Natural killer cell treated with Interleukin-12 subunit alpha and Interleukin-12 subunit beta and Interleukin-15 and Interleukin-18, amount 100 ng/mL, for 72 hours (primary cell): ENCODE measurements around the gene MYL10. TPM values are rescaled to one million over a fixed set of nuclear protein-coding genes. Genes with fewer than 3 reads are reported as not detected.

Experiments used
- ATAC-seq, 2 donors: fragments of 150-1000 bp; cut with Tn5 transposase in 1 of 2; sonication (Bioruptor Pico), chemical (Tn5 transposase) in 1 of 2; 2 replicates each; pipeline ENCODE4 v1.10.0; 2021
- DNase-seq: peaks from one replicate; pipeline ENCODE4 v3.0.0; 2022; ENCODE audit warnings: low spot score
- H3K27ac Mint-ChIP-seq, 2 donors: 1 replicate in 1 of 2; 2 replicates in 1 of 2; pipeline ENCODE4 v1.8.0; 2022; ENCODE audit warnings: mixed read lengths in 2 of 2, mild to moderate bottlenecking in 1 of 2, moderate library complexity in 1 of 2
- H3K27me3 Mint-ChIP-seq, 2 donors: 1 replicate in 1 of 2; 2 replicates in 1 of 2; pipeline ENCODE4 v1.8.0; 2022; ENCODE audit warnings: mixed read lengths in 2 of 2
- H3K36me3 Mint-ChIP-seq: one replicate; pipeline ENCODE4 v1.8.0; 2022; ENCODE audit warnings: mixed read lengths
- H3K4me1 Mint-ChIP-seq, 2 donors: 1 replicate in 1 of 2; 2 replicates in 1 of 2; pipeline ENCODE4 v1.8.0; 2022; ENCODE audit warnings: low read depth in 2 of 2, mixed read lengths in 2 of 2, mild to moderate bottlenecking in 1 of 2
- H3K4me3 Mint-ChIP-seq: one replicate; pipeline ENCODE4 v1.8.0; 2022; ENCODE audit warnings: mixed read lengths
- H3K9me3 Mint-ChIP-seq: 2 replicates; pipeline ENCODE4 v1.8.0; 2022; ENCODE audit warnings: mixed read lengths
- total RNA-seq, 2 donors: library from RNA; stranded (reverse); gene quantifications; one replicate each; pipeline ENCODE4 v1.2.3, GENCODE V29; 2022

The MYL10 gene
- total RNA-seq, 2 donors from 2014 or later: not detected

- no peak for DNase-seq
Measured at GRCh38 chr7:101591504-101591903, 37.6 kb downstream of the MYL10 start.

GRCh38 chr7:101590663-101591435, 38.2 kb downstream of the MYL10 start:
- no peaks in the 10 kb centered on the region for H3K9me3 Mint-ChIP-seq
- DNase-seq (no peak), ATAC-seq (peak in 1 of 2 donors; percentile 25)
- H3K4me3 Mint-ChIP-seq: no peak overlapping the region
- H3K27me3 Mint-ChIP-seq: peaks cover 4 to 9% of the 10 kb centered on the region in 2 donors
- H3K27ac Mint-ChIP-seq: no peak overlapping the region
- no peaks in the 10 kb centered on the region for H3K36me3 Mint-ChIP-seq
- peaks cover 0 to 9% of the 10 kb centered on the region in 2 donors for H3K4me1 Mint-ChIP-seq

More at GRCh38 chr7:101591504-101591903, 37.6 kb downstream of the MYL10 start:
- ATAC-seq: no peak
- no peak overlapping the region for H3K27ac Mint-ChIP-seq
- peaks cover 0 to 9% of the 10 kb centered on the region in 2 donors for H3K4me1 Mint-ChIP-seq
- H3K9me3 Mint-ChIP-seq: no peaks in the 10 kb centered on the region
- no peaks in the 10 kb centered on the region for H3K36me3 Mint-ChIP-seq
- peaks cover 4 to 9% of the 10 kb centered on the region in 2 donors for H3K27me3 Mint-ChIP-seq
- H3K4me3 Mint-ChIP-seq: no peak overlapping the region

GRCh38 chr7:101589976-101590662, 39.0 kb downstream of the MYL10 start:
- Mint-ChIP-seq H3K9me3 (no peaks in the 10 kb centered on the region), H3K4me1 (peaks cover 0 to 9% of the 10 kb centered on the region in 2 donors), H3K27me3 (peaks cover 4 to 9% of the 10 kb centered on the region in 2 donors), H3K36me3 (no peaks in the 10 kb centered on the region), H3K27ac (no peak overlapping the region), H3K4me3 (no peak overlapping the region)
- no peak for ATAC-seq
- DNase-seq: no peak

- Mint-ChIP-seq H3K9me3 (no peaks in the 10 kb centered on the region), H3K4me3 (no peak overlapping the region), H3K36me3 (no peaks in the 10 kb centered on the region), H3K27me3 (peaks cover 4 to 9% of the 10 kb centered on the region in 2 donors), H3K27ac (no peak overlapping the region), H3K4me1 (peaks cover 0 to 9% of the 10 kb centered on the region in 2 donors)
- ATAC-seq: no peak
- no peak for DNase-seq
Measured at GRCh38 chr7:101589052-101589451, 40.0 kb downstream of the MYL10 start.

GRCh38 chr7:101588131-101588935, 40.8 kb downstream of the MYL10 start:
- Mint-ChIP-seq H3K27ac (no peak overlapping the region), H3K4me1 (peaks cover 0 to 9% of the 10 kb centered on the region in 2 donors), H3K36me3 (no peaks in the 10 kb centered on the region), H3K9me3 (no peaks in the 10 kb centered on the region), H3K4me3 (no peak overlapping the region), H3K27me3 (peaks cover 4 to 14% of the 10 kb centered on the region in 2 donors)
- DNase-seq: no peak
- no peak for ATAC-seq

GRCh38 chr7:101586906-101587677, 42.0 kb downstream of the MYL10 start:
- Mint-ChIP-seq H3K9me3 (no peaks in the 10 kb centered on the region), H3K4me1 (peaks cover 0 to 9% of the 10 kb centered on the region in 2 donors), H3K4me3 (no peak overlapping the region), H3K27me3 (peaks cover 1 to 10% of the 10 kb centered on the region in 2 donors), H3K27ac (no peak overlapping the region), H3K36me3 (no peaks in the 10 kb centered on the region)
- DNase-seq: no peak
- no peak for ATAC-seq

- DNase-seq (no peak), ATAC-seq (no peak)
- no peak overlapping the region for H3K4me3 Mint-ChIP-seq
- no peaks in the 10 kb centered on the region for H3K9me3 Mint-ChIP-seq
- H3K27ac Mint-ChIP-seq: no peak overlapping the region
- H3K27me3 Mint-ChIP-seq: peaks cover 0 to 7% of the 10 kb centered on the region in 2 donors
- no peaks in the 10 kb centered on the region for H3K36me3 Mint-ChIP-seq
- peaks cover 0 to 9% of the 10 kb centered on the region in 2 donors for H3K4me1 Mint-ChIP-seq
Measured at GRCh38 chr7:101586078-101586905, 42.8 kb downstream of the MYL10 start.

GRCh38 chr7:101582971-101583370, 46.1 kb downstream of the MYL10 start:
- Mint-ChIP-seq H3K9me3 (no peaks in the 10 kb centered on the region), H3K4me3 (no peak overlapping the region), H3K27me3 (peaks cover 3 to 7% of the 10 kb centered on the region in 2 donors), H3K4me1 (peaks cover 0 to 9% of the 10 kb centered on the region in 2 donors), H3K36me3 (no peaks in the 10 kb centered on the region), H3K27ac (no peak overlapping the region)
- DNase-seq (no peak), ATAC-seq (no peak)

- no peak overlapping the region for H3K4me3 Mint-ChIP-seq
Measured at GRCh38 chr7:101581891-101582290, 47.2 kb downstream of the MYL10 start.

GRCh38 chr7:101580596-101580995, 48.5 kb downstream of the MYL10 start:
- no peak overlapping the region for H3K27ac Mint-ChIP-seq
- H3K4me3 Mint-ChIP-seq: no peak overlapping the region
- no peak for ATAC-seq

More at GRCh38 chr7:101581891-101582290, 47.2 kb downstream of the MYL10 start:
- DNase-seq (no peak), ATAC-seq (no peak)
- Mint-ChIP-seq H3K4me1 (peaks cover 0 to 3% of the 10 kb centered on the region in 2 donors), H3K9me3 (no peaks in the 10 kb centered on the region), H3K27ac (no peak overlapping the region), H3K27me3 (peaks cover 3 to 7% of the 10 kb centered on the region in 2 donors), H3K36me3 (no peaks in the 10 kb centered on the region)

GRCh38 chr7:101578552-101578951, 50.5 kb downstream of the MYL10 start:
- no peak for ATAC-seq
- Mint-ChIP-seq H3K27me3 (peaks cover 12 to 13% of the 10 kb centered on the region in 2 donors), H3K27ac (no peak overlapping the region), H3K36me3 (no peaks in the 10 kb centered on the region), H3K4me3 (no peak overlapping the region), H3K4me1 (no peaks in the 10 kb centered on the region), H3K9me3 (no peaks in the 10 kb centered on the region)
- DNase-seq: no peak

More at GRCh38 chr7:101580596-101580995, 48.5 kb downstream of the MYL10 start:
- Mint-ChIP-seq H3K9me3 (no peaks in the 10 kb centered on the region), H3K27me3 (peaks cover 7% of the 10 kb centered on the region in 2 donors), H3K36me3 (no peaks in the 10 kb centered on the region), H3K4me1 (no peaks in the 10 kb centered on the region)
- DNase-seq: no peak

GRCh38 chr7:101576998-101577397, 52.1 kb downstream of the MYL10 start:
- no peak overlapping the region for H3K27ac Mint-ChIP-seq
- H3K9me3 Mint-ChIP-seq: no peaks in the 10 kb centered on the region
- no peak for ATAC-seq
- no peak overlapping the region for H3K4me3 Mint-ChIP-seq
- H3K4me1 Mint-ChIP-seq: no peaks in the 10 kb centered on the region
- H3K36me3 Mint-ChIP-seq: no peaks in the 10 kb centered on the region
- no peak for DNase-seq
- peaks cover 13 to 17% of the 10 kb centered on the region in 2 donors for H3K27me3 Mint-ChIP-seq
